PC-9 (cell line): ENCODE data around the gene PCDHGC3.

Source experiments
- EZH2 ChIP-seq: fragments of 200-600 bp; sonication (generic); IDR thresholded peaks from 2 replicates; pipeline ENCODE4 v1.8.0; 2017; ENCODE audit warnings: antibody characterized with exemption, low read depth
- TF ChIP-seq, protein P1 (sequence below): fragments of 200-600 bp; sonication (generic); conservative IDR thresholded peaks from 2 replicates; pipeline ENCODE4 v1.6.1; 2017; ENCODE audit warnings: mixed run types, antibody characterized with exemption, mild to moderate bottlenecking, moderate library complexity

DNA sequence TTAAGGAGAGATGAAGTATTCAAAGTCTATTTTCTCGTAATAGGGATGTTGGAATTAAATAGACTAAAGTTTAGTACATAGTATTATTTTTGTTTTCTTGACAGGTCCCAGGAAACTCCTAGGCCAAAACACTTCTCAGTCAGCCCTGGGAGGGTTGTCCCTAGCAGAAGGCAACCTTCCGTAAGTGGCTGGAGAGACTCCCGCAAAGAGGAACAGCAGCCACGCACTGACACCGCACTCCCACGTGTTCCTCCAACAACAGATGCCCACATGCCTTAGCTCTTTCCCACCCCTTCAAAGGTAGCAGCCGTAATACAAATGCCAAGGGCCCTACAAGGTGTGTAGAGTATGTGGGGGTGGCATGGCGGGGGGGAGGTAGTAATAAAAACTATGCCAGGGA, 41.5 kb downstream of the PCDHGC3 start:
- TF ChIP-seq, protein P1, sequence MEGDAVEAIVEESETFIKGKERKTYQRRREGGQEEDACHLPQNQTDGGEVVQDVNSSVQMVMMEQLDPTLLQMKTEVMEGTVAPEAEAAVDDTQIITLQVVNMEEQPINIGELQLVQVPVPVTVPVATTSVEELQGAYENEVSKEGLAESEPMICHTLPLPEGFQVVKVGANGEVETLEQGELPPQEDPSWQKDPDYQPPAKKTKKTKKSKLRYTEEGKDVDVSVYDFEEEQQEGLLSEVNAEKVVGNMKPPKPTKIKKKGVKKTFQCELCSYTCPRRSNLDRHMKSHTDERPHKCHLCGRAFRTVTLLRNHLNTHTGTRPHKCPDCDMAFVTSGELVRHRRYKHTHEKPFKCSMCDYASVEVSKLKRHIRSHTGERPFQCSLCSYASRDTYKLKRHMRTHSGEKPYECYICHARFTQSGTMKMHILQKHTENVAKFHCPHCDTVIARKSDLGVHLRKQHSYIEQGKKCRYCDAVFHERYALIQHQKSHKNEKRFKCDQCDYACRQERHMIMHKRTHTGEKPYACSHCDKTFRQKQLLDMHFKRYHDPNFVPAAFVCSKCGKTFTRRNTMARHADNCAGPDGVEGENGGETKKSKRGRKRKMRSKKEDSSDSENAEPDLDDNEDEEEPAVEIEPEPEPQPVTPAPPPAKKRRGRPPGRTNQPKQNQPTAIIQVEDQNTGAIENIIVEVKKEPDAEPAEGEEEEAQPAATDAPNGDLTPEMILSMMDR: no peak
- no peak for TF ChIP-seq EZH2
